Right lobe of liver (tissue), 6 donors: Measurements from ENCODE around the gene MYO9A. TPM values are rescaled to one million over a fixed set of nuclear protein-coding genes. Genes with fewer than 3 reads are reported as not detected.

Experiments used
- ATAC-seq, 4 donors: fragments of 200-7000 bp; cut with Tn5 transposase; one replicate each; pipeline ENCODE4 v1.9.1; 2020; ENCODE audit warnings: mild to moderate bottlenecking in 4 of 4, moderate library complexity in 4 of 4
- DNase-seq, 3 donors: peaks; one replicate each; pipeline ENCODE4 v3.0.0-alpha.2; 2020
- H3K27ac ChIP-seq, 3 donors: fragments of 200-600 bp; one replicate each; pipeline ENCODE4 v1.8.0; 2022
- H3K27me3 ChIP-seq, 2 donors: fragments of 200-600 bp; one replicate each; pipeline ENCODE4 v1.8.0; 2022
- H3K36me3 ChIP-seq, 4 donors: fragments of 200-600 bp; sonication (generic) in 1 of 4; one replicate each; pipeline versions ENCODE4 v1.5.1 to v1.8.0; 2017 to 2022; ENCODE audit warnings: control low read depth in 1 of 4
- H3K4me1 ChIP-seq, 4 donors: fragments of 200-600 bp; sonication (generic) in 1 of 4; one replicate each; pipeline versions ENCODE4 v1.5.1 to v1.8.0; 2017 to 2022; ENCODE audit warnings: control low read depth in 1 of 4
- H3K4me3 ChIP-seq, 3 donors: fragments of 200-600 bp; one replicate each; pipeline ENCODE4 v1.8.0; 2022
- H3K9me3 ChIP-seq, 4 donors: fragments of 200-600 bp; sonication (generic) in 1 of 4; one replicate each; pipeline versions ENCODE4 v1.5.1 to v1.8.0; 2017 to 2022; ENCODE audit warnings: control low read depth in 1 of 4
- POLR2A ChIP-seq: fragments of 450-650 bp; IDR thresholded peaks from one replicate; pipeline ENCODE4 v1.6.1; 2017; ENCODE audit warnings: antibody characterized with exemption, mild to moderate bottlenecking
- WGBS: methylation state at CpG from one replicate; pipeline ENCODE4 v1.1.6; 2018; ENCODE audit warnings: low coverage, low lambda C conversion rate; ENCODE audit not compliant: insufficient coverage; ENCODE audit errors: missing lambda C conversion rate; 5-methylcytosine and 5-hydroxymethylcytosine counted together
- intact Hi-C, 2 donors: fragments of 100-400 bp; cut with DNase I; formaldehyde crosslinking; loops; one replicate each; pipeline versions ENCODE4 v1.11.2 to v1.14.1; 2022
- total RNA-seq, 6 experiments: library from RNA; depleted of rRNA in 2 of 6; stranded (reverse); fragments of >200 nt in 2 of 6; fragmentation: NEBNext Ultra II Directional in 3 of 6; extraction: Animal tissue kit (Norgen Biotek cat#: 25700) in 3 of 6; gene quantifications; one replicate each; pipeline versions ENCODE4 v1.1.0 to v1.2.4, GENCODE V29; 2016 to 2023
- TF ChIP-seq, protein P1 (sequence below), 4 donors: fragments of 200-600 bp in 3 of 4; fragments of 450-650 bp in 1 of 4; IDR thresholded peaks; one replicate each; pipeline versions ENCODE4 v1.5.1 to v1.8.0; 2016 to 2022; ENCODE audit warnings: antibody characterized with exemption in 4 of 4, mild to moderate bottlenecking in 2 of 4
- donor health status: DM: no; HTN: yes; CAD: no.
- donor health status: DM: no; HTN: no; CAD: no.
- donor health status: DM: no; HTN: no; CAD: no.
- donor health status: DM: no; HTN: yes; CAD: no.
- donor health status: DM: no; HTN: yes; CAD: no.

The MYO9A gene
- total RNA-seq, 6 experiments from 2014 or later, result 5.6 to 10.4 (median 8.5) TPM

DNA sequence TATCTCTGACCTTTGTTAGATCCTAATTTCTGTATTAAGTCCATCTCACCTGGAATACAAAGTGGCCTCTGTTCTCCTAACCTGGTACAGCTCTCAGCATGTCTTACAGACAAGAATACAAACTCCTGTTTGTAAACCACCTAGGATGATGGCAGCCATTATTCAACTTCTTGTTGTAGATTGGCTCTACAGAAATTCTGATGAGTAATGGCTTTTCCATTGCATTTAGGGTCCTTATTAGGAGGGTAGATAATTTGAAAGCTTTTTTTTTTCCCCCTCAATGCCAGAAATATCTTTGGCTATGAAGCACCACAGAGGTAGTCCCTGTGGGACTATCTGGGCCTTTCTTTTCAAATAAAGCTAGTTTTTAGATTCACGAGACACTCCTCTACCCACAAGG lies 297.8 kb downstream of the MYO9A start:
- no peak overlapping the region for H3K27ac ChIP-seq
- intact Hi-C loops, result no loop called here

DNA sequence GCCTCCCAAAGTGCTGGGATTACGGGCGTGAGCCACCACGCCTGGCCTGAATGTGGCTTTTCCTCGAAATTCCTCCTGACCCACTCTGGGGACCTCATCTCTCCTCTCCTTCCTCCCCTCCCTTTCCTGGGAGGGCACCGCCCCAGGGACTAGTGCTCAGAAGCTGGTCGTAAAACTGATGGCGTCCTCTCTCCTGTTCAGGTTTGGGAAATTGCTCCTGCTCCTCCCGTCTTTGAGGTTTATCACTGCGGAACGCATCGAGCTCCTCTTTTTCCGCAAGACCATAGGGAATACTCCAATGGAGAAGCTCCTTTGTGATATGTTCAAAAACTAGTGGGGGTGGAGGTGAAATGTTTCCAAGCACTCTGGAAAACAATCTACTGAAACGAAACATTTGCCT lies 300.6 kb downstream of the MYO9A start:
- no peak for DNase-seq
- TF ChIP-seq, protein P1, sequence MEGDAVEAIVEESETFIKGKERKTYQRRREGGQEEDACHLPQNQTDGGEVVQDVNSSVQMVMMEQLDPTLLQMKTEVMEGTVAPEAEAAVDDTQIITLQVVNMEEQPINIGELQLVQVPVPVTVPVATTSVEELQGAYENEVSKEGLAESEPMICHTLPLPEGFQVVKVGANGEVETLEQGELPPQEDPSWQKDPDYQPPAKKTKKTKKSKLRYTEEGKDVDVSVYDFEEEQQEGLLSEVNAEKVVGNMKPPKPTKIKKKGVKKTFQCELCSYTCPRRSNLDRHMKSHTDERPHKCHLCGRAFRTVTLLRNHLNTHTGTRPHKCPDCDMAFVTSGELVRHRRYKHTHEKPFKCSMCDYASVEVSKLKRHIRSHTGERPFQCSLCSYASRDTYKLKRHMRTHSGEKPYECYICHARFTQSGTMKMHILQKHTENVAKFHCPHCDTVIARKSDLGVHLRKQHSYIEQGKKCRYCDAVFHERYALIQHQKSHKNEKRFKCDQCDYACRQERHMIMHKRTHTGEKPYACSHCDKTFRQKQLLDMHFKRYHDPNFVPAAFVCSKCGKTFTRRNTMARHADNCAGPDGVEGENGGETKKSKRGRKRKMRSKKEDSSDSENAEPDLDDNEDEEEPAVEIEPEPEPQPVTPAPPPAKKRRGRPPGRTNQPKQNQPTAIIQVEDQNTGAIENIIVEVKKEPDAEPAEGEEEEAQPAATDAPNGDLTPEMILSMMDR (IDR thresholded peaks at IDR 0.05), result no peak
- no peak for TF ChIP-seq POLR2A
- no peaks in the 10 kb centered on the region for H3K4me1 ChIP-seq
- ATAC-seq, result no peak
- intact Hi-C loops, result no loop called here
- H3K27ac ChIP-seq, result no peak overlapping the region
- H3K4me3 ChIP-seq, result no peak overlapping the region
- peaks cover 0 to 13% (median 5%) of the 10 kb centered on the region in 4 donors for H3K9me3 ChIP-seq
- 93% methylated on average over 12 of the region's 13 CpGs for WGBS
- no peaks in the 10 kb centered on the region for H3K36me3 ChIP-seq
- H3K27me3 ChIP-seq, result no peaks in the 10 kb centered on the region

More for the DNA sequence above, 297.8 kb downstream of the MYO9A start:
- WGBS, result 88% methylated on average over 1 of the region's 1 CpG
- DNase-seq (no peak), ATAC-seq (no peak)
- Histone ChIP-seq H3K4me1 (no peaks in the 10 kb centered on the region), H3K4me3 (no peak overlapping the region), H3K27me3 (no peaks in the 10 kb centered on the region), H3K9me3 (peaks cover 0 to 20% (median 7%) of the 10 kb centered on the region in 4 donors), H3K36me3 (no peaks in the 10 kb centered on the region)
- TF ChIP-seq POLR2A, result no peak
- TF ChIP-seq, protein P1 (IDR thresholded peaks at IDR 0.05), result no peak

DNA sequence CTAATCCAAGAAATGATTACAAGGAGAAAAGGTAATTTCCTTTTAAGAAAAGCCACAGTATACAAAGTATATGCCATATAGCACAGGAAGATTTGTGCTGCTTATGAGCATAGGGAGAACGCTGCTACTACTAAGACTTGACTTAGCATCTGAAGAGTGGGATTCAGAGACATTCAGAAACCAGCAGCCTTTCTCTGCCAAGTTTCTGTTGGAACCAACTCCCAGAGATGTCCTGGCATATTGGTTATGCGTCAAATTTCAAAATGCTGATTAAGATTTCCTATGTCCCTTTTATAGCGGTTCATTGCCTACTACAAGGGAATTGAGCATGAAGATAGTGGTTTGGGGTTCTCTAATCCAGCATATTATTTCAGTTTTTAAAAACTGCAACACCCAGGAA lies 302.6 kb downstream of the MYO9A start:
- no peak overlapping the region for H3K4me3 ChIP-seq
- WGBS, result 88% methylated on average over 3 of the region's 3 CpGs
- H3K9me3 ChIP-seq, result no peaks in the 10 kb centered on the region
- no peak for TF ChIP-seq POLR2A
- TF ChIP-seq, protein P1 (IDR thresholded peaks at IDR 0.05), result no peak
- no peak for ATAC-seq
- no peaks in the 10 kb centered on the region for H3K36me3 ChIP-seq
- no peak for DNase-seq
- H3K27ac ChIP-seq, result no peak overlapping the region
- H3K4me1 ChIP-seq, result no peaks in the 10 kb centered on the region
- H3K27me3 ChIP-seq, result no peaks in the 10 kb centered on the region
- intact Hi-C loops, result no loop called here

DNA sequence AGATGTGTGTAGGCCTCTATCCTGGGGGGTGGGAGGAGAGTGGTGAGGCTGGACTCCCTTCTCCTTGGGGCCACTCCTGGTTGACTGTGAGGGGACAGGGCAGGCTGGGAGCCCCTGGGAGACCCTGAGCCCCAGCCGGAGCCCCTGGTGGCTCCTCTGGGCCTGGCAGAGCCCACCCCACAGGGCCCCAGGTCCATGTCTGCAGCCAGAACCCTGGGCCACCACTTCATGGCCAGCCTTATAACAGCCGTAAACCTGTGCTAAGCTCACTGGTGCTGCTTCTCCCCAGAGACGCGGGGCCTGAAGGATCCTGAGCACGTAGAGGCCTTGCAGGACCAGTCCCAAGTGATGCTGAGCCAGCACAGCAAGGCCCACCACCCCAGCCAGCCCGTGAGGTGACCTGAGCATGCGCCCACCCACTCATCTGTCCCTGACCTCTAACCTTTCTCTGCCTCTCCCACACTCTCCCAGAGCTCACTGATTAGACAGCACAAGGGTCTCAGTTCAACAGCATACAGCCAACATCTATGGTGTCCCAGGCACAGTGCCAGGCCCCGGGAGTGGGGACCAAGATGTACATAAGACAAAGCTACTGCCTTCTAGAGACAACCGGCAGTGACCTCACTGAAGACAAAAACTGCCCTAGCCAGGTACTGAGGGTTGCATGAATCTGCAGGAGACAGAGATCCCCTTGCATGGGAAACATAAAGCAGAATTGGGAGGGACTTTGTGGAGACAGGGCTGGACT lies 304.1 kb downstream of the MYO9A start:
- intact Hi-C loops, result no loop called here
- Histone ChIP-seq H3K9me3 (no peaks in the 10 kb centered on the region), H3K27me3 (no peaks in the 10 kb centered on the region), H3K27ac (no peak overlapping the region), H3K4me3 (no peak overlapping the region), H3K4me1 (no peaks in the 10 kb centered on the region), H3K36me3 (no peaks in the 10 kb centered on the region)
- no peak for ATAC-seq
- DNase-seq, result no peak
- TF ChIP-seq, protein P1 (IDR thresholded peaks at IDR 0.05), result no peak
- no peak for TF ChIP-seq POLR2A
- 85% methylated on average over 2 of the region's 9 CpGs for WGBS
